Measurements from ENCODE around the gene CELA1. TPM values are rescaled to one million over a fixed set of nuclear protein-coding genes. Genes with fewer than 3 reads are reported as not detected.
A peak's percentile ranks its signal among the peaks of the same experiment; 100 is the strongest.
"Not testable (repeated sequence)": the region's sequence is repeated elsewhere in the genome, so short reads cannot be mapped to it uniquely, and the experiment has no call there.

The CELA1 gene
- total RNA-seq, 2 experiments from 2014 or later: not detected

- Mint-ChIP-seq H3K27ac (peak overlapping the region; percentile 65), H3K27me3 (ENCODE audit: low read depth) (no peaks in the 10 kb centered on the region), H3K4me3 (no peak overlapping the region), H3K4me1 (ENCODE audit: low read depth) (peaks cover 9% of the 10 kb centered on the region), H3K36me3 (ENCODE audit: low read depth) (no peaks in the 10 kb centered on the region), H3K9me3 (ENCODE audit: insufficient read depth) (no peaks in the 10 kb centered on the region)
- DNase-seq: peak; percentile 81
- POLR2A ChIA-PET: interaction anchor here (1.0 to 1.6 kb wide), 5 partner anchors 13 to 293 kb away, joined by 3 to 8 read pairs (median 6); partner anchors contain the start of genes BIN2 and LETMD1
- peak; percentile 86 for ATAC-seq
- CTCF ChIA-PET: interaction anchor here (0.6 to 8.0 kb wide), 62 partner anchors 9 to 837 kb away, joined by 3 to 86 read pairs (median 5); partner anchors contain the start of genes BIN2, DAZAP2, DIP2B and LETMD1
Observed at GRCh38 chr12:51341251-51342007, 5.0 kb downstream of the CELA1 start.

- ChIA-PET CTCF (interaction anchor here (1.2 to 8.0 kb wide), 9 partner anchors 10 to 575 kb away, joined by 3 to 86 read pairs (median 22); partner anchors contain the start of genes BIN2 and SMAGP), POLR2A (interaction anchor here (0.6 kb wide), 1 partner anchor 1090 kb away, joined by 4 read pairs; no protein-coding TSS in a partner anchor)
- Mint-ChIP-seq H3K27me3 (ENCODE audit: low read depth) (no peaks in the 10 kb centered on the region), H3K36me3 (ENCODE audit: low read depth) (no peaks in the 10 kb centered on the region), H3K4me3 (no peak overlapping the region), H3K4me1 (ENCODE audit: low read depth) (peaks cover 9% of the 10 kb centered on the region), H3K9me3 (ENCODE audit: insufficient read depth) (no peaks in the 10 kb centered on the region), H3K27ac (no peak overlapping the region)
- ATAC-seq: no peak
- no peak for DNase-seq
Observed at GRCh38 chr12:51339750-51340149, 6.7 kb downstream of the CELA1 start.

- CTCF ChIA-PET: interaction anchor here (8.0 kb wide), 1 partner anchor 17 kb away, joined by 86 read pairs; the partner anchor contains the start of gene BIN2
- POLR2A ChIA-PET; H3K4me1 Mint-ChIP-seq (ENCODE audit: low read depth); H3K27ac Mint-ChIP-seq; H3K36me3 Mint-ChIP-seq (ENCODE audit: low read depth); ATAC-seq; DNase-seq; H3K27me3 Mint-ChIP-seq (ENCODE audit: low read depth); H3K9me3 Mint-ChIP-seq (ENCODE audit: insufficient read depth); H3K4me3 Mint-ChIP-seq: not testable (repeated sequence)
Observed at GRCh38 chr12:51337336-51337735, 9.1 kb downstream of the CELA1 start.

- DNase-seq (no peak), ATAC-seq (no peak)
- Mint-ChIP-seq H3K36me3 (ENCODE audit: low read depth) (no peaks in the 10 kb centered on the region), H3K27me3 (ENCODE audit: low read depth) (no peaks in the 10 kb centered on the region), H3K27ac (no peak overlapping the region), H3K4me1 (ENCODE audit: low read depth) (no peaks in the 10 kb centered on the region), H3K9me3 (ENCODE audit: insufficient read depth) (no peaks in the 10 kb centered on the region), H3K4me3 (no peak overlapping the region)
- ChIA-PET CTCF (interaction anchor here (1.1 to 8.0 kb wide), 3 partner anchors 9 to 67 kb away, joined by 3 to 86 read pairs (median 4); partner anchors contain the start of gene BIN2), POLR2A (interaction anchor here (0.6 to 1.1 kb wide), 2 partner anchors 13 to 16 kb away, joined by 3 to 5 read pairs; no protein-coding TSS in a partner anchor)
Observed at GRCh38 chr12:51335931-51336330, 10.5 kb downstream of the CELA1 start.

- H3K27ac Mint-ChIP-seq: no peak overlapping the region
- H3K27me3 Mint-ChIP-seq (ENCODE audit: low read depth): no peaks in the 10 kb centered on the region
- peaks cover 6% of the 10 kb centered on the region for H3K4me1 Mint-ChIP-seq (ENCODE audit: low read depth)
- H3K4me3 Mint-ChIP-seq: no peak overlapping the region
- DNase-seq (no peak), ATAC-seq (no peak)
- ChIA-PET CTCF (interaction anchor here (1.0 to 1.3 kb wide), 2 partner anchors 8 to 72 kb away, joined by 3 to 4 read pairs; no protein-coding TSS in a partner anchor), POLR2A (interaction anchor here (0.6 to 0.8 kb wide), 2 partner anchors 94 to 294 kb away, joined by 3 read pairs; no protein-coding TSS in a partner anchor)
- no peaks in the 10 kb centered on the region for H3K36me3 Mint-ChIP-seq (ENCODE audit: low read depth)
- H3K9me3 Mint-ChIP-seq (ENCODE audit: insufficient read depth): no peaks in the 10 kb centered on the region
Observed at GRCh38 chr12:51334764-51335163, 11.7 kb downstream of the CELA1 start.

GRCh38 chr12:51333536-51333935 is 12.9 kb downstream of the CELA1 start:
- ChIA-PET CTCF (interaction anchor here (1.0 to 2.3 kb wide), 2 partner anchors 7 to 64 kb away, joined by 3 to 8 read pairs; no protein-coding TSS in a partner anchor), POLR2A (no interaction called here)
- Mint-ChIP-seq H3K27me3 (ENCODE audit: low read depth) (no peaks in the 10 kb centered on the region), H3K36me3 (ENCODE audit: low read depth) (no peaks in the 10 kb centered on the region), H3K4me3 (no peak overlapping the region), H3K9me3 (ENCODE audit: insufficient read depth) (no peaks in the 10 kb centered on the region), H3K27ac (peak overlapping the region; percentile 14), H3K4me1 (ENCODE audit: low read depth) (peaks cover 17% of the 10 kb centered on the region)
- ATAC-seq (no peak), DNase-seq (no peak)

- H3K4me1 Mint-ChIP-seq (ENCODE audit: low read depth): peaks cover 49% of the 10 kb centered on the region
Observed at GRCh38 chr12:51330186-51330585, 16.3 kb downstream of the CELA1 start.

GRCh38 chr12:51329742-51330141 is 16.7 kb downstream of the CELA1 start:
- Mint-ChIP-seq H3K4me3 (peak overlapping the region; percentile 8), H3K4me1 (ENCODE audit: low read depth) (peaks cover 53% of the 10 kb centered on the region), H3K36me3 (ENCODE audit: low read depth) (peaks cover 3% of the 10 kb centered on the region), H3K9me3 (ENCODE audit: insufficient read depth) (no peaks in the 10 kb centered on the region), H3K27ac (peak overlapping the region; percentile 8), H3K27me3 (ENCODE audit: low read depth) (no peaks in the 10 kb centered on the region)
- POLR2A ChIA-PET: interaction anchor here (1.1 kb wide), 1 partner anchor 91 kb away, joined by 3 read pairs; the partner anchor contains the start of gene DAZAP2
- no peak for ATAC-seq
- no peak for DNase-seq
- CTCF ChIA-PET: interaction anchor here (0.8 to 1.8 kb wide), 3 partner anchors 11 to 77 kb away, joined by 3 to 22 read pairs (median 3); no protein-coding TSS in a partner anchor

More at GRCh38 chr12:51330186-51330585, 16.3 kb downstream of the CELA1 start:
- Mint-ChIP-seq H3K36me3 (ENCODE audit: low read depth) (no peaks in the 10 kb centered on the region), H3K4me3 (no peak overlapping the region), H3K27ac (peak overlapping the region; percentile 8), H3K9me3 (ENCODE audit: insufficient read depth) (no peaks in the 10 kb centered on the region), H3K27me3 (ENCODE audit: low read depth) (no peaks in the 10 kb centered on the region)
- POLR2A ChIA-PET: interaction anchor here (1.1 kb wide), 1 partner anchor 92 kb away, joined by 3 read pairs; the partner anchor contains the start of gene DAZAP2
- no peak for DNase-seq
- CTCF ChIA-PET: interaction anchor here (0.8 to 1.8 kb wide), 4 partner anchors 11 to 78 kb away, joined by 3 to 22 read pairs (median 3); partner anchors contain the start of gene SMAGP
- no peak for ATAC-seq

GRCh38 chr12:51328587-51328986 is 17.9 kb downstream of the CELA1 start:
- Mint-ChIP-seq H3K36me3 (ENCODE audit: low read depth) (peaks cover 5% of the 10 kb centered on the region), H3K27ac (no peak overlapping the region), H3K27me3 (ENCODE audit: low read depth) (no peaks in the 10 kb centered on the region), H3K4me3 (no peak overlapping the region), H3K9me3 (ENCODE audit: insufficient read depth) (no peaks in the 10 kb centered on the region), H3K4me1 (ENCODE audit: low read depth) (peaks cover 61% of the 10 kb centered on the region)
- DNase-seq: no peak
- ChIA-PET POLR2A (no interaction called here), CTCF (interaction anchor here (1.4 kb wide), 1 partner anchor 23 kb away, joined by 3 read pairs; no protein-coding TSS in a partner anchor)
- no peak for ATAC-seq

- no peak for ATAC-seq
Observed at GRCh38 chr12:51326698-51327439, 19.6 kb downstream of the CELA1 start.

GRCh38 chr12:51324953-51325352 is 21.5 kb downstream of the CELA1 start:
- ATAC-seq: no peak
- Mint-ChIP-seq H3K27ac (peak overlapping the region; percentile 86), H3K27me3 (ENCODE audit: low read depth) (no peaks in the 10 kb centered on the region), H3K9me3 (ENCODE audit: insufficient read depth) (no peaks in the 10 kb centered on the region), H3K4me1 (ENCODE audit: low read depth) (peaks cover 83% of the 10 kb centered on the region), H3K36me3 (ENCODE audit: low read depth) (peaks cover 39% of the 10 kb centered on the region), H3K4me3 (peak overlapping the region; percentile 54)
- no peak for DNase-seq
- ChIA-PET CTCF (interaction anchor here (1.0 to 3.4 kb wide), 2 partner anchors 16 to 107 kb away, joined by 3 to 31 read pairs; partner anchors contain the start of gene POU6F1), POLR2A (interaction anchor here (0.6 to 1.3 kb wide), 3 partner anchors 87 to 582 kb away, joined by 3 read pairs; partner anchors contain the start of gene DAZAP2)

More at GRCh38 chr12:51326698-51327439, 19.6 kb downstream of the CELA1 start:
- Mint-ChIP-seq H3K9me3 (ENCODE audit: insufficient read depth) (no peaks in the 10 kb centered on the region), H3K27me3 (ENCODE audit: low read depth) (no peaks in the 10 kb centered on the region), H3K36me3 (ENCODE audit: low read depth) (peaks cover 22% of the 10 kb centered on the region), H3K4me3 (peak overlapping the region; percentile 51), H3K27ac (peak overlapping the region; percentile 91), H3K4me1 (ENCODE audit: low read depth) (peaks cover 68% of the 10 kb centered on the region)
- ChIA-PET POLR2A (interaction anchor here (0.8 kb wide), 1 partner anchor 88 kb away, joined by 4 read pairs; the partner anchor contains the start of gene DAZAP2), CTCF (interaction anchor here (0.9 to 3.4 kb wide), 7 partner anchors 9 to 561 kb away, joined by 3 to 31 read pairs (median 3); partner anchors contain the start of gene GALNT6)
- peak; percentile 36 for DNase-seq

All from activated CD8-positive, alpha-beta T cell treated with anti-CD3 and anti-CD28 coated beads, Interleukin-2, amount 10 ng/mL, durations not matched to agents 7 days and 5 days (primary cell).